Bronchial epithelial cell (primary cell): Measurements from ENCODE around the gene ARHGDIA. TPM values are rescaled to one million over a fixed set of nuclear protein-coding genes. Genes with fewer than 3 reads are reported as not detected.

Source experiments
- DNase-seq: peaks from one replicate; pipeline ENCODE4 v3.0.0-alpha.2; 2010; ENCODE audit warnings: low read depth
- FAIRE-seq: peaks from 2 replicates; lab custom pipeline; 2011; peaks lifted over from hg19 to GRCh38; lab: Jason Lieb, UNC
- H3K27me3 ChIP-seq: 2 replicates; pipeline ENCODE4 v1.5.1; 2011; ENCODE audit warnings: low read length; ENCODE audit not compliant: control insufficient read depth, insufficient read depth
- H3K36me3 ChIP-seq: 2 replicates; pipeline ENCODE4 v1.5.1; 2011; ENCODE audit warnings: low read length; ENCODE audit not compliant: control insufficient read depth, insufficient read depth
- H3K4me3 ChIP-seq: 2 replicates; pipeline ENCODE4 v1.5.1; 2011; ENCODE audit warnings: mild to moderate bottlenecking, low read depth, low read length, control low read depth
- total RNA-seq: library from RNA; depleted of rRNA; stranded (reverse); fragments of >200 nt; gene quantifications from 2 replicates; pipeline ENCODE4 v1.2.1, GENCODE V29; 2014
- TF ChIP-seq, protein P1 (sequence below): IDR thresholded peaks from 2 replicates; pipeline ENCODE4 v1.5.1; 2011; ENCODE audit warnings: mild to moderate bottlenecking, moderate library complexity, low read length, control low read depth, inconsistent platforms; ENCODE audit not compliant: insufficient read depth, severe bottlenecking

Gene ARHGDIA
- total RNA-seq, 1 donor from 2014 or later = 57.4 TPM

- FAIRE-seq = no peak
- DNase-seq = no peak
- TF ChIP-seq, protein P1, sequence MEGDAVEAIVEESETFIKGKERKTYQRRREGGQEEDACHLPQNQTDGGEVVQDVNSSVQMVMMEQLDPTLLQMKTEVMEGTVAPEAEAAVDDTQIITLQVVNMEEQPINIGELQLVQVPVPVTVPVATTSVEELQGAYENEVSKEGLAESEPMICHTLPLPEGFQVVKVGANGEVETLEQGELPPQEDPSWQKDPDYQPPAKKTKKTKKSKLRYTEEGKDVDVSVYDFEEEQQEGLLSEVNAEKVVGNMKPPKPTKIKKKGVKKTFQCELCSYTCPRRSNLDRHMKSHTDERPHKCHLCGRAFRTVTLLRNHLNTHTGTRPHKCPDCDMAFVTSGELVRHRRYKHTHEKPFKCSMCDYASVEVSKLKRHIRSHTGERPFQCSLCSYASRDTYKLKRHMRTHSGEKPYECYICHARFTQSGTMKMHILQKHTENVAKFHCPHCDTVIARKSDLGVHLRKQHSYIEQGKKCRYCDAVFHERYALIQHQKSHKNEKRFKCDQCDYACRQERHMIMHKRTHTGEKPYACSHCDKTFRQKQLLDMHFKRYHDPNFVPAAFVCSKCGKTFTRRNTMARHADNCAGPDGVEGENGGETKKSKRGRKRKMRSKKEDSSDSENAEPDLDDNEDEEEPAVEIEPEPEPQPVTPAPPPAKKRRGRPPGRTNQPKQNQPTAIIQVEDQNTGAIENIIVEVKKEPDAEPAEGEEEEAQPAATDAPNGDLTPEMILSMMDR = no peak
- Histone ChIP-seq H3K36me3 (peaks cover 33% of the 10 kb centered on the region), H3K4me3 (peak overlapping the region; percentile 81), H3K27me3 (no peaks in the 10 kb centered on the region)
These were observed 11.9 kb downstream of the ARHGDIA start for GRCh38 chr17:81858967-81859905.

GRCh38 chr17:81858170-81858966, 12.8 kb downstream of the ARHGDIA start:
- peak overlapping the region; percentile 81 for H3K4me3 ChIP-seq
- no peak for DNase-seq
- H3K27me3 ChIP-seq = no peaks in the 10 kb centered on the region
- TF ChIP-seq, protein P1 = no peak
- peaks cover 38% of the 10 kb centered on the region for H3K36me3 ChIP-seq
- FAIRE-seq = no peak

DNA sequence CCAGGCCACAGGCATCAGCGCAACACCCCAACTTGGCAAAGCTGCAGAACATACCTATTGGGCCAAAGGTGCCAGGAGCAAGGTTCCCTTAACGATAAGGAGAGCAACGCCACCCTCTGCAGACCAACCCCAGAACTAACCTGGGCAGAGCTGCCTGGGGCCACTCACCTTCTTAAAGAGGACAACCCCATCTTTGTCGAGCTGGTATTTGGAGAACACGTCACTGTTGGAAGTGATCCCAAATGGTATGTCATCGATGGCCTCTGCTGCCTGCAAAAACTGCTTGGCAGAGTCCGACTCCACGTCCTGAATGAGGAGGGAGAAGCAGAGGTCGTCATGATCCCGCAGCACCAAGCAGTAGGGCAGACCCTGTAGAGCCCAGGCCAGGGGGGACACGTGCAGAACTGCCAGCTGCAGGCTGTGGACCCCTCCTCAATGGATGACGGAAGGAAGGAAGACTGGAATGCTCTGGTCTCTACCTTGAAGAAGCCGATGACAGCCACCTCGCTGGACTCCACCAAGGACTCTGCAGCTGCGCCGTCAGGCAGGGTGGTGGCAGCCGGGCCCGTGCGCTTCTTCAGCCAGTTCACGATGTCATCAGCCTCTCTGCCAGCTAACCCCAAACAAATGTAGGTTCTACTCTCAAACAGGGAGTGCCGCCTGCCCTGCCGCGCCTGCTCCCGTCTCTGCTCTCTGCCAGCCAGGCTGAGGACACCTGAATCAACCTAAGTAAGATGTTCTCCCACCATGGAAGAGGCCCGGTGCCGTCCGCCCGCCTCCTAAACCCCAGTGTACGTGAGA, 16.0 kb downstream of the ARHGDIA start:
- TF ChIP-seq, protein P1 = peak; percentile 35
- peaks cover 50% of the 10 kb centered on the region for H3K36me3 ChIP-seq
- H3K27me3 ChIP-seq = no peaks in the 10 kb centered on the region
- DNase-seq (peak; percentile 57), FAIRE-seq (no peak)
- no peak overlapping the region for H3K4me3 ChIP-seq

- Histone ChIP-seq H3K4me3 (no peak overlapping the region), H3K27me3 (no peaks in the 10 kb centered on the region), H3K36me3 (peaks cover 34% of the 10 kb centered on the region)
- no peak for FAIRE-seq
- TF ChIP-seq, protein P1 = no peak
- no peak for DNase-seq
These were observed 18.9 kb downstream of the ARHGDIA start for GRCh38 chr17:81852237-81852636.

GRCh38 chr17:81851423-81851822, 19.7 kb downstream of the ARHGDIA start:
- FAIRE-seq = no peak
- no peak for DNase-seq
- H3K36me3 ChIP-seq = peaks cover 41% of the 10 kb centered on the region
- H3K27me3 ChIP-seq = no peaks in the 10 kb centered on the region
- no peak overlapping the region for H3K4me3 ChIP-seq
- TF ChIP-seq, protein P1 = no peak
